HG03025 (cell line): ENCODE data around the gene GGCT.
"Not testable (repeated sequence)": the region's sequence is repeated elsewhere in the genome, so short reads cannot be mapped to it uniquely, and the experiment has no call there.

ENCODE experiments used
- ATAC-seq: cut with Tn5 transposase; IDR thresholded peaks from one replicate; pipeline ENCODE4 v1.9.1; 2021; ENCODE audit warnings: mild to moderate bottlenecking, moderate library complexity; ENCODE audit not compliant: unreplicated experiment, low FRiP score

Gene GGCT

GRCh38 chr7:30504301-30505173 lies at the start of gene GGCT:
TSS of gene GGCT (minus strand) at chr7:30504829. CDS start at chr7:30504709, 120 bp downstream.
- ATAC-seq, result peak; percentile 99

- ATAC-seq, result no peak
Measured at GRCh38 chr7:30553546-30553945, 48.9 kb upstream of the GGCT start.

- ATAC-seq, result no peak
Measured at GRCh38 chr7:30553141-30553540, 48.5 kb upstream of the GGCT start.

GRCh38 chr7:30552330-30552729 lies 47.7 kb upstream of the GGCT start:
- ATAC-seq, result no peak

GRCh38 chr7:30549931-30550493 lies 45.4 kb upstream of the GGCT start:
- ATAC-seq, result no peak

- no peak for ATAC-seq
Measured at GRCh38 chr7:30548845-30549244, 44.2 kb upstream of the GGCT start.

- ATAC-seq, result no peak
Measured at GRCh38 chr7:30546596-30546995, 42.0 kb upstream of the GGCT start.

- no peak for ATAC-seq
Measured at GRCh38 chr7:30545791-30546555, 41.3 kb upstream of the GGCT start.

GRCh38 chr7:30543813-30544525 lies 39.3 kb upstream of the GGCT start:
- ATAC-seq, result no peak

GRCh38 chr7:30543115-30543514 lies 38.5 kb upstream of the GGCT start:
- ATAC-seq, result not testable (repeated sequence)

- no peak for ATAC-seq
Measured at GRCh38 chr7:30533886-30534285, 29.3 kb upstream of the GGCT start.

GRCh38 chr7:30531286-30531685 lies 26.7 kb upstream of the GGCT start:
- no peak for ATAC-seq

- ATAC-seq, result no peak
Measured at GRCh38 chr7:30530373-30530772, 25.7 kb upstream of the GGCT start.

- no peak for ATAC-seq
Measured at GRCh38 chr7:30528779-30529178, 24.1 kb upstream of the GGCT start.

GRCh38 chr7:30527297-30527696 lies 22.7 kb upstream of the GGCT start:
- ATAC-seq, result not testable (repeated sequence)

- ATAC-seq, result no peak
Measured at GRCh38 chr7:30526163-30526562, 21.5 kb upstream of the GGCT start.

- no peak for ATAC-seq
Measured at GRCh38 chr7:30525429-30525828, 20.8 kb upstream of the GGCT start.

GRCh38 chr7:30524545-30524944 lies 19.9 kb upstream of the GGCT start:
- no peak for ATAC-seq

GRCh38 chr7:30523466-30523865 lies 18.8 kb upstream of the GGCT start:
- ATAC-seq, result no peak

GRCh38 chr7:30522159-30522558 lies 17.5 kb upstream of the GGCT start:
- no peak for ATAC-seq

GRCh38 chr7:30521532-30521931 lies 16.9 kb upstream of the GGCT start:
- no peak for ATAC-seq
